Vagina (tissue), 2 donors: ENCODE measurements around the gene PEMT. TPM values are rescaled to one million over a fixed set of nuclear protein-coding genes. Genes with fewer than 3 reads are reported as not detected.

Source experiments
- DNase-seq, 2 donors: peaks; one replicate each; pipeline ENCODE4 v3.0.0-alpha.2; 2017; ENCODE audit errors: extremely low spot score in 2 of 2
- H3K27ac ChIP-seq: fragments of 200-600 bp; sonication (generic); one replicate; pipeline ENCODE4 v1.5.1; 2019
- H3K27me3 ChIP-seq: fragments of 200-600 bp; sonication (generic); one replicate; pipeline ENCODE4 v1.5.1; 2019
- H3K36me3 ChIP-seq, 2 donors: fragments of 200-600 bp; sonication (generic); one replicate each; pipeline ENCODE4 v1.5.1; 2017 to 2019
- H3K4me1 ChIP-seq: fragments of 200-600 bp; sonication (generic); one replicate; pipeline ENCODE4 v1.5.1; 2019
- H3K4me3 ChIP-seq, 2 donors: fragments of 200-600 bp; sonication (generic); 1 replicate in 1 of 2; 2 replicates in 1 of 2; pipeline ENCODE4 v1.5.1; 2016 to 2019
- H3K9me3 ChIP-seq: fragments of 200-600 bp; sonication (generic); one replicate; pipeline ENCODE4 v1.5.1; 2019
- POLR2A ChIP-seq, 2 donors: fragments of 450-650 bp; IDR thresholded peaks; one replicate each; pipeline ENCODE4 v1.6.1; 2017; ENCODE audit warnings: antibody characterized with exemption in 2 of 2, mild to moderate bottlenecking in 2 of 2, moderate library complexity in 2 of 2
- POLR2AphosphoS5 ChIP-seq, 2 donors: sonication (generic); formaldehyde crosslinking; IDR thresholded peaks; one replicate each; pipeline ENCODE4 v1.9.0; 2017; ENCODE audit warnings: antibody characterized with exemption in 2 of 2, mild to moderate bottlenecking in 2 of 2, low read depth in 1 of 2; ENCODE audit not compliant: insufficient read depth in 1 of 2
- intact Hi-C: fragments of 100-400 bp; cut with DNase I; formaldehyde crosslinking; loops from one replicate; pipeline ENCODE4 v1.15.1; 2023
- total RNA-seq: library from RNA; depleted of rRNA; stranded (reverse); fragments of >200 nt; gene quantifications from one replicate; pipeline ENCODE4 v1.2.3, GENCODE V29; 2016
- TF ChIP-seq, protein P1 (sequence below), 3 experiments: fragments of 450-650 bp in 2 of 3; fragments of 200-600 bp in 1 of 3; sonication (generic) in 1 of 3; IDR thresholded peaks; one replicate each; pipeline ENCODE4 v1.5.1; 2017 to 2019; ENCODE audit warnings: antibody characterized with exemption in 3 of 3, mild to moderate bottlenecking in 2 of 3, moderate library complexity in 2 of 3

The PEMT gene
- total RNA-seq, 1 donor from 2014 or later: 37.3 TPM

DNA sequence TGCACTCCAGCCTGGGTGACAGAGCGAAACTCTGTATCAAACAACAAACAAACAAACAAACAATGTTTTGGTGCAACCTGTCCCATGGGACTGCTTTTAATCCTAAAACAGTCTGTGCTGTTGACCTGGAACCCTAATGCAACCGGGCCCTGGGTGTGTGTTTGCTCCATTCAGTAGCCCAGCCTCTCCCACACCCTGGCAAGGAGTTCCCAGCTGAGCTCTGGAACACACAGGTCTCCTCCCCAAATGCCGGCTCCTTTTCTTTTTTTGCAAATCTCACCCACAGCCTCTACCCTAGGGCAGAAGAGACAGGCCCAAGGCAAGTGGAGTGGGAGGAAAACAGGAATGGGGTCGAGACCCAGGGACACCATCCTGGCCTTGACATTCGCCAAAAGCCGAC is 65.6 kb downstream of the PEMT start:
- no peak overlapping the region for H3K4me3 ChIP-seq
- DNase-seq: no peak
- peaks cover 8% of the 10 kb centered on the region for H3K4me1 ChIP-seq
- H3K27me3 ChIP-seq: no peaks in the 10 kb centered on the region
- intact Hi-C loops: no loop called here
- H3K9me3 ChIP-seq: no peaks in the 10 kb centered on the region
- TF ChIP-seq POLR2A (IDR thresholded peaks at IDR 0.05): no peak
- TF ChIP-seq, protein P1, sequence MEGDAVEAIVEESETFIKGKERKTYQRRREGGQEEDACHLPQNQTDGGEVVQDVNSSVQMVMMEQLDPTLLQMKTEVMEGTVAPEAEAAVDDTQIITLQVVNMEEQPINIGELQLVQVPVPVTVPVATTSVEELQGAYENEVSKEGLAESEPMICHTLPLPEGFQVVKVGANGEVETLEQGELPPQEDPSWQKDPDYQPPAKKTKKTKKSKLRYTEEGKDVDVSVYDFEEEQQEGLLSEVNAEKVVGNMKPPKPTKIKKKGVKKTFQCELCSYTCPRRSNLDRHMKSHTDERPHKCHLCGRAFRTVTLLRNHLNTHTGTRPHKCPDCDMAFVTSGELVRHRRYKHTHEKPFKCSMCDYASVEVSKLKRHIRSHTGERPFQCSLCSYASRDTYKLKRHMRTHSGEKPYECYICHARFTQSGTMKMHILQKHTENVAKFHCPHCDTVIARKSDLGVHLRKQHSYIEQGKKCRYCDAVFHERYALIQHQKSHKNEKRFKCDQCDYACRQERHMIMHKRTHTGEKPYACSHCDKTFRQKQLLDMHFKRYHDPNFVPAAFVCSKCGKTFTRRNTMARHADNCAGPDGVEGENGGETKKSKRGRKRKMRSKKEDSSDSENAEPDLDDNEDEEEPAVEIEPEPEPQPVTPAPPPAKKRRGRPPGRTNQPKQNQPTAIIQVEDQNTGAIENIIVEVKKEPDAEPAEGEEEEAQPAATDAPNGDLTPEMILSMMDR (IDR thresholded peaks at IDR 0.05): no peak
- no peak for TF ChIP-seq POLR2AphosphoS5 (IDR thresholded peaks at IDR 0.05; ENCODE audit: insufficient read depth in 1 of 2, low read depth in 1 of 2)
- no peak overlapping the region for H3K27ac ChIP-seq
- H3K36me3 ChIP-seq: peaks cover 0 to 2% of the 10 kb centered on the region in 2 donors

DNA sequence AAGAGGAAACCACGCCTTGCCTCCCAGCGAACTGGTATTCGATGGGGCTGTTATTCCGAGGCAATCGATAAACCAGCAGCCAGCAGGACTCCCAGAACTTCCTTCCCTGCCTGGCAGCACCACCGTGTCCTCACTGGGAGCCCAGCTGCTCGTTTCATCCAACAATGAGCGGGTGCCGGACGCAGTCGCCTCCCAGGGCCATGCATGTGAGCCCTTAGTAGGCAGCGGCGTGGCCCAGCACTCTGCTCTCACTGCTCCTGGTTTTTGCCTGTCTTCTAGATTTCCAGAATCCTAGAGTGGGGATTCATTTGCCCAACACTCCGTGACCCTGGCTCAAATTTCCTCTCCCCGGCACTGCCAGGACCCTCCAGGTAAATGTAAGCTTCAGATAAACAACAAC is 66.2 kb downstream of the PEMT start:
- H3K4me3 ChIP-seq: no peak overlapping the region
- H3K36me3 ChIP-seq: peaks cover 0 to 5% of the 10 kb centered on the region in 2 donors
- H3K4me1 ChIP-seq: peaks cover 8% of the 10 kb centered on the region

GRCh38 chr17:17523731-17524490 is 67.6 kb downstream of the PEMT start:
- Histone ChIP-seq H3K27me3 (no peaks in the 10 kb centered on the region), H3K9me3 (no peaks in the 10 kb centered on the region), H3K4me1 (peaks cover 8% of the 10 kb centered on the region), H3K27ac (no peak overlapping the region), H3K36me3 (peaks cover 0 to 5% of the 10 kb centered on the region in 2 donors), H3K4me3 (no peak overlapping the region)
- DNase-seq: no peak
- TF ChIP-seq POLR2AphosphoS5 (IDR thresholded peaks at IDR 0.05; ENCODE audit: insufficient read depth in 1 of 2, low read depth in 1 of 2) (no peak), POLR2A (IDR thresholded peaks at IDR 0.05) (no peak)
- TF ChIP-seq, protein P1 (IDR thresholded peaks at IDR 0.05): no peak
- intact Hi-C loops: no loop called here

More for the DNA sequence above, 66.2 kb downstream of the PEMT start:
- no peaks in the 10 kb centered on the region for H3K27me3 ChIP-seq
- no peak overlapping the region for H3K27ac ChIP-seq
- intact Hi-C loops: no loop called here
- TF ChIP-seq, protein P1 (IDR thresholded peaks at IDR 0.05): no peak
- TF ChIP-seq POLR2A (IDR thresholded peaks at IDR 0.05) (no peak), POLR2AphosphoS5 (IDR thresholded peaks at IDR 0.05; ENCODE audit: insufficient read depth in 1 of 2, low read depth in 1 of 2) (no peak)
- no peak for DNase-seq
- H3K9me3 ChIP-seq: no peaks in the 10 kb centered on the region

- intact Hi-C loops: no loop called here
- no peak for DNase-seq
- H3K9me3 ChIP-seq: no peaks in the 10 kb centered on the region
Measured at GRCh38 chr17:17523001-17523730, 68.3 kb downstream of the PEMT start.

More at GRCh38 chr17:17523001-17523730, 68.3 kb downstream of the PEMT start:
- no peak overlapping the region for H3K27ac ChIP-seq
- TF ChIP-seq, protein P1 (IDR thresholded peaks at IDR 0.05): no peak
- TF ChIP-seq POLR2A (IDR thresholded peaks at IDR 0.05) (no peak), POLR2AphosphoS5 (IDR thresholded peaks at IDR 0.05; ENCODE audit: insufficient read depth in 1 of 2, low read depth in 1 of 2) (no peak)
- peaks cover 8% of the 10 kb centered on the region for H3K4me1 ChIP-seq
- no peaks in the 10 kb centered on the region for H3K27me3 ChIP-seq
- H3K4me3 ChIP-seq: no peak overlapping the region
- H3K36me3 ChIP-seq: peaks cover 0 to 5% of the 10 kb centered on the region in 2 donors
